GM18519 (cell line): ENCODE data around the gene GCDH.
A peak's percentile ranks its signal among the peaks of the same experiment; 100 is the strongest.

Experiments
- ATAC-seq: cut with Tn5 transposase; IDR thresholded peaks from one replicate; pipeline ENCODE4 v1.9.1; 2021; ENCODE audit warnings: mild to moderate bottlenecking, moderate library complexity; ENCODE audit not compliant: unreplicated experiment, low FRiP score

Gene GCDH

DNA sequence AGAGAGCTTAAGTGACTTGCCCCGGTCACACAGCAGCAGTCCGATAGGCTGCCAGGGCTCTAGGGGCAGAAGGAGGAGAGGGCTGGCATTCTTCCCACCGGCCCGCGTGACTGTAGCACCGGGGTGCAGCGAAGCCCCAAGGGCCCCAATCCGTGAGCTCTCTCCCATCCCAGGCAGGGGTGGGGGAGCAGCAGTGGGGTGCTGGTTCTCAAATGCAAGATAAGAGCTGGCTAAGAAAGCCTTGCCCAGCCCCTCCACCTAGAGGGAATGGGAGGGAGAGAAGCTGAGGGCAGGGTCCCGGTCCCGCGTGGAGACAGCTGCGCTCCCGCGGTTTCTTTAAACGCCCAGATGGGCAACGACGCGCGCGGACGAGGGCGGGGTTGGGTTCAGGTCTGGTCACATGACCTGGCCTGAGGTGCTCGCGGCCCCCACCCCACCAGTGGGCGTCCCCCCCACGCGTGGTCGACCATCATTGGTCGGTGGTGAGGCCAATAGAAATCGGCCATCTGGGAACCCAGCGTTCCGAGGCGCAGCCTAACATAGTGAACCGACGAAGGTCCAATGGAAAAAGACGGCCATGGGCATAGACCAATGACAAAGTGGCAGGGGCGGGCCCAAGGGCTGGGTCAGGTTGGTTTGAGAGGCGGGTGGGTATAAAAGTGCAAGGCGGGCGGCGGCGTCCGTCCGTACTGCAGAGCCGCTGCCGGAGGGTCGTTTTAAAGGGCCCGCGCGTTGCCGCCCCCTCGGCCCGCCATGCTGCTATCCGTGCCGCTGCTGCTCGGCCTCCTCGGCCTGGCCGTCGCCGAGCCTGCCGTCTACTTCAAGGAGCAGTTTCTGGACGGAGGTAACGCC lies 47.2 kb downstream of the GCDH start, which contains the start of gene CALR:
Gene CALR, plus strand, starts transcription at position 683 of the 852 bp plus-strand sequence. Its CDS starts 71 bp downstream, at position 754.
- peak; percentile 58 for ATAC-seq

DNA sequence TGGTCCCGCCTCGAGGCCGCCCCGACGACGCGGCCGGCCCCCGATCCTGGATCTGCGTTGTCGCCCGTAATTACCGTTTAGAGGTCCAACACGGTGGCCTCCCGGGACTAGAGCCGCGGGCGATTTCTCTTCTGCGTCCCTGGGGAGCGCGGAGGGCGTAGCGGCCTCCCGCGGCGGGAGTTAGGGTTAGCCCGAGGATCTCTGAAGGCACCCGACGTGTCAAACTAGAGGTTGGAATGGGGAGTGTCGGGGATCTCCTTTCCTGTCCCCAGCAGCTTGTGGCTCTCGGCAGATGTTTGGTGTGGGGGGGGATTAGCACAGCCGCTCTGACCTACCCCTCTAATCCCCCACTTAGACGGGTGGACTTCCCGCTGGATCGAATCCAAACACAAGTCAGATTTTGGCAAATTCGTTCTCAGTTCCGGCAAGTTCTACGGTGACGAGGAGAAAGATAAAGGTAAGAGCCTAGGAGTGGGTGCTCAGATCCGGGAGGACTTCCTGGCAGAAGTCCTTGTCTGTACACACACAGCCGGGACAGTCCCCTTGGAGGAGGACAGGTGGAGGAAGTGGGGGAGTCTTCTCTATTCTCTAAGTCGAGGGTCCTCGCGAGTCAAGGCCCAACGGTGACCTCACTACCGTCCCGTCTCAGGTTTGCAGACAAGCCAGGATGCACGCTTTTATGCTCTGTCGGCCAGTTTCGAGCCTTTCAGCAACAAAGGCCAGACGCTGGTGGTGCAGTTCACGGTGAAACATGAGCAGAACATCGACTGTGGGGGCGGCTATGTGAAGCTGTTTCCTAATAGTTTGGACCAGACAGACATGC lies 48.0 kb downstream of the GCDH start:
- no peak for ATAC-seq

DNA sequence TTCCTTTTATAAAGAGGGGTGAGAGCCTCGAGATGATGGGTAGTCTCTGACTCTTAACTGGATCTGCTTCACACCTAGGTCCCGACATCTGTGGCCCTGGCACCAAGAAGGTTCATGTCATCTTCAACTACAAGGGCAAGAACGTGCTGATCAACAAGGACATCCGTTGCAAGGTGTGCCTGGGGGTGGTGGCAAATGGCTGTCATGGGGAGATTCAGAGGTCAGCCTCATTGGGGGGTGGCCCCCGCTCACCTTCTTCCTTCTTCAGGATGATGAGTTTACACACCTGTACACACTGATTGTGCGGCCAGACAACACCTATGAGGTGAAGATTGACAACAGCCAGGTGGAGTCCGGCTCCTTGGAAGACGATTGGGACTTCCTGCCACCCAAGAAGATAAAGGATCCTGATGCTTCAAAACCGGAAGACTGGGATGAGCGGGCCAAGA lies 49.0 kb downstream of the GCDH start:
- ATAC-seq: no peak

DNA sequence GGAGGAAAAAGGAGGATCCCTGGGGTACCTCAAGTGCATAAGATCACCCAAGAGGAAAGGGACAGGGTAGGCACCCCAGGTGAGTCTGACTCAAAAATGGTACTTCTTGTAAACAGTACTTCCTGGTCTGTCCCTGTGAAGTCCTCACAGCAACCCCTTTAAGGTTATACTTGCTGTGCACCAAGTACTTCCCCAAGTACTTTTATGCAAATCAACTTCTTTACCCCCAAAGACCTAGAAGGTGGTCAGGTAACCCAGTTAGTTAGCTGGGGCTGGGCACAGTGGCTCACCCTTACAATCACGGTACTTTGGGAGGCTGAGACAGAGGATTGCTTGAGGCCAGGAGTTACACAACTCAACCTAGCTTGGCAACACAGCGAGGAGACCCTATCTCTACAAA lies 49.9 kb downstream of the GCDH start:
- ATAC-seq: no peak

DNA sequence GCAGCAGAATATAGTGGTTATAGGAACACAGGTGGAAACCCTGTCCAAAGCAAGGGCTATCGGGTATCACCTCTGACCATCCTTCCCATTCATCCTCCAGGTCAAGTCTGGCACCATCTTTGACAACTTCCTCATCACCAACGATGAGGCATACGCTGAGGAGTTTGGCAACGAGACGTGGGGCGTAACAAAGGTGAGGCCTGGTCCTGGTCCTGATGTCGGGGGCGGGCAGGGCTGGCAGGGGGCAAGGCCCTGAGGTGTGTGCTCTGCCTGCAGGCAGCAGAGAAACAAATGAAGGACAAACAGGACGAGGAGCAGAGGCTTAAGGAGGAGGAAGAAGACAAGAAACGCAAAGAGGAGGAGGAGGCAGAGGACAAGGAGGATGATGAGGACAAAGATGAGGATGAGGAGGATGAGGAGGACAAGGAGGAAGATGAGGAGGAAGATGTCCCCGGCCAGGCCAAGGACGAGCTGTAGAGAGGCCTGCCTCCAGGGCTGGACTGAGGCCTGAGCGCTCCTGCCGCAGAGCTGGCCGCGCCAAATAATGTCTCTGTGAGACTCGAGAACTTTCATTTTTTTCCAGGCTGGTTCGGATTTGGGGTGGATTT lies 52.6 kb downstream of the GCDH start:
- ATAC-seq: no peak

DNA sequence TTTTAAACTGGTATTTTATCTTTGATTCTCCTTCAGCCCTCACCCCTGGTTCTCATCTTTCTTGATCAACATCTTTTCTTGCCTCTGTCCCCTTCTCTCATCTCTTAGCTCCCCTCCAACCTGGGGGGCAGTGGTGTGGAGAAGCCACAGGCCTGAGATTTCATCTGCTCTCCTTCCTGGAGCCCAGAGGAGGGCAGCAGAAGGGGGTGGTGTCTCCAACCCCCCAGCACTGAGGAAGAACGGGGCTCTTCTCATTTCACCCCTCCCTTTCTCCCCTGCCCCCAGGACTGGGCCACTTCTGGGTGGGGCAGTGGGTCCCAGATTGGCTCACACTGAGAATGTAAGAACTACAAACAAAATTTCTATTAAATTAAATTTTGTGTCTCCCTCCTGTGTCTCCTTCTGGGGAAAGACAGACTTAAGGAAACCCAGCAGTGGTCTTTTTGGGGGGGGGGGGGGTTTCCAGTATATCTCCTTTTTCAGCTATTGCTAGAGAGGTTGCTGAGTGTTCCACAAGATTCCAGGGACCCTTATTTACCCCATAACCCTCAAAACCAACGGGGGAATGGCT lies 53.2 kb downstream of the GCDH start:
- no peak for ATAC-seq

DNA sequence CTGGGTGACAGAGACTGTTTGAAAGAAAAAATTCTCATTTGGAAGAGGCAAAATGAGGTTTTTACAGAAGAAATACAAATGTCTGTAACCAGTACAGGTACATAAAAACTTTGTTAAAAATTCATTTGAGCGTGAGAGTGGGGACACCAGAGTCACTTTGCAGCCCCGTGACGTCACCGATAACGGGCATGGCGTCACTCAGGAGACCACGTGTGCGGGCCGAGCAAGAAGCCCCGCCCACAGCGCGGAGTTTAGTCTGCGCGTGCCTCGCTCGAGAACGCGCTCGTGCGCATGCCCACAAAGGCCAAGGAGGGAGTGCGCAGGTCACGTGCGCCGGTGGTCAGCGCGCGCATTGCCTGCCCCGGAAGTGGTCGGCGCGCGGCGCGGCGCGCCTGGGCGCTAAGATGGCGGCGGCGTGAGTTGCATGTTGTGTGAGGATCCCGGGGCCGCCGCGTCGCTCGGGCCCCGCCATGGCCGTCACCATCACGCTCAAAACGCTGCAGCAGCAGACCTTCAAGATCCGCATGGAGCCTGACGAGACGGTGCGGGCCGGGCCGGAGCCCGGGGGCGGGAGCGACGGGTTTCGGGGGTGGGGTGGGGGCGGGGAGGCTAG lies 54.6 kb downstream of the GCDH start, which contains the start of gene RAD23A:
Gene RAD23A, plus strand, starts transcription at position 384 of the 613 bp plus-strand sequence. Its CDS starts 87 bp downstream, at position 471.
- peak; percentile 73 for ATAC-seq

DNA sequence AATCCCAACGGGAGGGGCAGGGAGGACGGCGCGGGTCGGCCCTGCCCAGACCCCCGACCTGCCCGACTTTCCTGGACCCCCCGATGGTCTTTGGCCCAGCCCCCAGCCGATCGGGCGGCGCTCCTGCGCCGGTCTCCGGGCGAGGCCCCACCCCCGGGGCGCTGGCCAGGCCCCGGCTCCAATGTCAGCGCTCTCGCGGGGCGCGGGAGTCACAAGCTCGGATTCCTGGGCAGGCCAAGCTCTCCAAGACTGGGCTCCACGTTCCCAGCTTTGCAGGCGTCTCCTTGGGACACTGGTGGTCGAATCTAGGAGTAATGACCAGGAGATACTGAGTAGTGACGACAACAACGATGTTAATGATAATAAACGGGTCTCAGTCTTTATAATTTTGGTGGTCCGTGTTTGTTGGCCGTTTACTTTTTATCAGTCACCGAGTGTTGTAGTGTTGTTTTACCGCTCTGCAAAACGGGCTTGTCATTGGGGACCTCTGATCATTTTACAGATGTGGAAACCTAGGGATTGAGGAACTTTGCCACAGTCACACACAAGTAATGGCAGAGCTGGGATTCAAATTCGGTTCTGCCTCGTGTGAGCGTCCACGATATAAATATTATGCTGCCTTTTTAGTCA lies 55.2 kb downstream of the GCDH start:
- ATAC-seq: no peak

DNA sequence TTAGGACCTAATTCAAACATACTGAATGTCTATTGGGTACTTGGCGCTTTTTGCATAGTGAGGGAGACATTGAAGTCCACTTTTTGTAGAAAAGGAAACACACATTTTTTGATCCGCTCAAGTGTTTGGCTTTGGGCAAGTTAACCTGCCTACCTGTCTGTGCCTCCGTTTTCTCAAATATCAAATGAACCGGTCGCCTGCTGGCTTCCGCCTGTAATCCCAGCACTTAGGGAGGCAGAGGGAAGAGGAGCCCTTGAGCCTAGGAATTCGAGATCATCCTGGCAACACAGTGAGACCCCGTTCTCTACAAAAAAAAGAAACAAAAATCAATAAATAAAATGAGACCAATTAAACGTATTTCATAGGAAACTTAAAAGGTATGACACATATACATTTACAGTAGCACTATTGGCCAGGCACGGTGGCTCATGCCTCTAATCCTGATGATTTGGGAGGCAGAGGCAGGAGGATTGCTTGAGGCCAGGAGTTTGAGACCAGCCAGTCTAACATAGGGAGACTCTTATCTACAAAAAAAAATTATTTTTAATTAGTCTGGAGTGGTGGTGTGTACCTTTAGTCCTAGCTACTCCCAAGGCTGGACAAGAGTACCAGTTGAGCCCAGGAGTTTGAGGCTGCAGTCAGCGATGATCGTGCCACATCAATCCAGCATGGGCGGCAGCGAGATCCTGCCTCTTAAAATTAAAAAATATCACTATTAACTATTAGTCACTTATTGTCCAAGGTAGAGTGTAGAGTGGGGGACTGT lies 56.0 kb downstream of the GCDH start:
- no peak for ATAC-seq

DNA sequence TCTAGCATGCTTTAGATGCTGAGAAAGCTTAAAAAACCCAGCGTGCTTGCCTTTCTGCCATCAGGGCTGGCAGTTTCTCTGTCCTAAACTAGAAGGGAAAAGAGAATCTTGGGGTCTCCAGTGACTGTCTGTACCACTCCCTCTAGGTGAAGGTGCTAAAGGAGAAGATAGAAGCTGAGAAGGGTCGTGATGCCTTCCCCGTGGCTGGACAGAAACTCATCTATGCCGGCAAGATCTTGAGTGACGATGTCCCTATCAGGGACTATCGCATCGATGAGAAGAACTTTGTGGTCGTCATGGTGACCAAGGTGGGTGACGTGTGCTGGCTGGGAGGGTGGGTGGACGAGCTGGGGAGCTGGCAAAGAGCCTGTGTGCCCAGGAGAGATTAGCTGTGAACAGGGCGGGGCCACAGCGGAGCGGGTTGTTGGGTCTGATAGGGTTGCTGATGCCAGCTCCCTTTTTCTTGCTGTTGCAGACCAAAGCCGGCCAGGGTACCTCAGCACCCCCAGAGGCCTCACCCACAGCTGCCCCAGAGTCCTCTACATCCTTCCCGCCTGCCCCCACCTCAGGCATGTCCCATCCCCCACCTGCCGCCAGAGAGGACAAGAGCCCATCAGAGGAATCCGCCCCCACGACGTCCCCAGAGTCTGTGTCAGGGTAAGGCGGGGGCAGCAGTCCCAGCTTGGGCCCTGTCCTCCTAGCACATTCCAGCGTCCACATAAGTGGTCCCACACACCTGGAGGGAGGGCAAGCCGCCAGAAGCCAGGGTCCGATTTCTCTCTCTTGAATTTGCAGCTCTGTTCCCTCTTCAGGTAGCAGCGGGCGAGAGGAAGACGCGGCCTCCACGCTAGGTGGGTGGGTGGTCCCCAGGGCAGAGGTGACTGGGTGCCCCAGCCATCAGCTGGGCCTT lies 57.0 kb downstream of the GCDH start:
- no peak for ATAC-seq

DNA sequence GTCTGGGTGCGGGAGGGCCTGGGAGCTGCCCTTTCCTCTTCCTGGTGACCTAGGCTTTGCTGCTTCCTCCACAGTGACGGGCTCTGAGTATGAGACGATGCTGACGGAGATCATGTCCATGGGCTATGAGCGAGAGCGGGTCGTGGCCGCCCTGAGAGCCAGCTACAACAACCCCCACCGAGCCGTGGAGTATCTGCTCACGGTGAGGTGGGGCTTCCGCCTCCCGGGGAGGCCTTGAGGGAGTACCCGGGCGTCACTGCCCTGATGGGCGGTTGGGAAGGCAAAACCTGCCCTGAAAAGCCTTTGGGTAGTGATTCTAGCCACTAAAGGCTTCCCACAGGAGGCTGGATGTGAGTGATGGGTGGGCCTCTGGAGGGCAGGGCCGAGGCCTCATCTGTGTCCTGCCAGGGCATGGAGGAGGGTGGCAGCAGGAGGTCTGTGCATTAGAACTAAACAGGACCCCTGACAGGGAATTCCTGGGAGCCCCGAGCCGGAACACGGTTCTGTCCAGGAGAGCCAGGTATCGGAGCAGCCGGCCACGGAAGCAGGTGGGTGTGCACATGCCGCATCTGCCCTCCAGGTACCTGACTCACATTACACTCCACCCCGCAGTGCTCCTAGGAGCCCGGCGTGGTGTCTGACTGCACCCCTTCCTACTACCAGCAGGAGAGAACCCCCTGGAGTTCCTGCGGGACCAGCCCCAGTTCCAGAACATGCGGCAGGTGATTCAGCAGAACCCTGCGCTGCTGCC lies 57.8 kb downstream of the GCDH start:
- ATAC-seq: no peak
